GM12892 (cell line): ENCODE results near the gene TBC1D22A.

Experiments
- POLR2A ChIP-seq: IDR thresholded peaks from 2 replicates; pipeline ENCODE4 v1.6.1; 2011; ENCODE audit warnings: low read depth, low read length, control low read depth
- TAF1 ChIP-seq: IDR thresholded peaks from 2 replicates; pipeline ENCODE4 v1.6.1; 2011; ENCODE audit warnings: low read depth, mild to moderate bottlenecking, control low read depth, low read length, borderline replicate concordance

DNA sequence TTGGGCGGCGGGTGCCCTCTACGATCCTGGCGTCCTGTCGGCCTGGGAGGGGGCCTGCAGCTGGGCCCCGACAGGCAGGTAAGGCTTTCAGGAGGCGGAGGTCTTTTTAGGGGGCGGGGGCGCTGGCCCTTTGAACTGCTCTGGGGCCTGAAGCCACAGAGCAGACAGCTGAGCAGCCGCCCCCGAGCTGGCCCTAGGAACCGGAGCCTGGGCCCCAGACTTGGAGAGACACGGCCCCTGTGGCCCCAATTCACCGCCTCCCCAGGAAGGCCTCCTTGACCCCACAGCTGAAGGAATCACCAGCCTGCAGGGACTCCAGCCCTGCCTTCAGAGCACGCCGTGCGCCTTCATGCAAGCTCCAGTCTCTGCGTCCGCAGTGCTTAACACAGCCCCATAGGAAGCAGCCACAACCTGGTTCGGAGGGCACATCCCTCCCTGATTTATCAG, 23.8 kb upstream of the TBC1D22A start:
- no peak for TF ChIP-seq TAF1
- no peak for TF ChIP-seq POLR2A
